SU-DHL-6 (cell line): Measurements from ENCODE around the gene ARHGAP1.

ENCODE experiments used
- H2AFZ ChIP-seq: fragments of 200-600 bp; sonication (generic); 2 replicates; pipeline ENCODE4 v1.6.1; 2014; ENCODE audit warnings: low read depth, mild to moderate bottlenecking, moderate library complexity, mixed read lengths, antibody characterized with exemption, low read length; ENCODE audit not compliant: severe bottlenecking
- H3F3A ChIP-seq: fragments of 200-600 bp; shearing (Covaris generic); 2 replicates; pipeline ENCODE4 v1.6.0; 2016; ENCODE audit warnings: antibody characterized with exemption, mild to moderate bottlenecking; ENCODE audit not compliant: insufficient read depth
- H3K27ac ChIP-seq: fragments of 200-600 bp; sonication (generic); 2 replicates; pipeline ENCODE4 v1.5.1; 2016; ENCODE audit warnings: low read depth, mild to moderate bottlenecking, low read length, moderate library complexity, mixed read lengths
- H3K27me3 ChIP-seq: fragments of 200-600 bp; sonication (generic), shearing (Covaris generic); 2 replicates; pipeline ENCODE4 v1.6.0; 2014; ENCODE audit warnings: mild to moderate bottlenecking, low read length
- H3K36me3 ChIP-seq: fragments of 200-600 bp; sonication (generic); 2 replicates; pipeline ENCODE4 v1.6.1; 2014; ENCODE audit warnings: mild to moderate bottlenecking, low read length, mixed read lengths
- H3K4me2 ChIP-seq: fragments of 300-600, 200-600 bp; shearing (Covaris generic), sonication (generic); 2 replicates; pipeline ENCODE4 v1.6.0; 2014; ENCODE audit warnings: low read length, low read depth, mild to moderate bottlenecking; ENCODE audit not compliant: poor library complexity, severe bottlenecking
- H3K4me3 ChIP-seq: fragments of 200-600 bp; sonication (generic); 2 replicates; pipeline ENCODE4 v1.5.1; 2014; ENCODE audit warnings: antibody characterized with exemption, low read length, mild to moderate bottlenecking, mixed read lengths; ENCODE audit not compliant: insufficient read depth, poor library complexity, severe bottlenecking
- H3K79me2 ChIP-seq: fragments of 200-600 bp; sonication (generic); 2 replicates; pipeline ENCODE4 v1.6.1; 2014; ENCODE audit warnings: mild to moderate bottlenecking, low read length, moderate library complexity; ENCODE audit not compliant: insufficient read depth
- H3K9ac ChIP-seq: fragments of 200-600 bp; sonication (generic); 2 replicates; pipeline ENCODE4 v1.7.0; 2014; ENCODE audit warnings: mild to moderate bottlenecking, low read length
- H3K9me2 ChIP-seq: fragments of 200-600 bp; sonication (generic); replicated peaks from 2 replicates; pipeline ENCODE4 v1.6.1; 2014; ENCODE audit warnings: low read length; ENCODE audit not compliant: insufficient read depth
- H3K9me3 ChIP-seq: fragments of 200-600 bp; sonication (generic); 2 replicates; pipeline ENCODE4 v1.6.1; 2014; ENCODE audit warnings: low read length, mixed read lengths; ENCODE audit not compliant: insufficient read depth
- H4K20me1 ChIP-seq: fragments of 200-600 bp; sonication (generic); 2 replicates; pipeline ENCODE4 v1.6.1; 2014; ENCODE audit warnings: low read depth, mild to moderate bottlenecking, antibody characterized with exemption, low read length, moderate library complexity, mixed read lengths
- EZH2phosphoT487 ChIP-seq: fragments of 200-600 bp; sonication (generic), shearing (Covaris generic); conservative IDR thresholded peaks from 2 replicates; pipeline ENCODE4 v1.6.1; 2018; ENCODE audit warnings: mild to moderate bottlenecking, antibody characterized with exemption, low read length, moderate library complexity, mixed read lengths
- TF ChIP-seq, protein P1 (sequence below): fragments of 200-600 bp; sonication (generic); IDR thresholded peaks from one replicate; pipeline ENCODE4 v1.5.1; 2017; ENCODE audit warnings: antibody characterized with exemption, mild to moderate bottlenecking, low read length, moderate library complexity; ENCODE audit not compliant: insufficient read depth, poor library complexity, severe bottlenecking

Gene ARHGAP1

DNA sequence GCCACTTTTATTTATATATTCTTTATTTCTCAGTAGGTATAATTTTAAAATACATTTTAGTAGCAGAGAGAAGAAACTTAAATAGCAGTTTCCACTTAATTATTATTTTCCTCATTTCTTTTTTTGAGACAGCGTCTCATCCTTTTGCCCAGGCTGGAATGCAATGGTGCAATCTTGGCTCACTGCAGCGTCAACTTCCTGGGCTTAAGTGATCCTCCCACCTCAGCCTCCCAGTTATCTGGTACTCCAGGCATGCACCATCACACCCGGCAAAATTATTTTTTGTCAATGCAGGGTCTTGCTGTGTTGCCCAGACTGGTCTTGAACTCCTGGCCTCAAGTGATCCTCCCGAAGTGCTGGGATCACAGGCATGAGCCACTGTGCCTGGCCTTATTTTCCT lies 44.8 kb downstream of the ARHGAP1 start:
- Histone ChIP-seq H3K4me2 (no peak overlapping the region), H4K20me1 (no peaks in the 10 kb centered on the region), H3K9me2 (no peaks in the 10 kb centered on the region), H3K36me3 (peaks cover 8% of the 10 kb centered on the region), H3K9me3 (no peaks in the 10 kb centered on the region), H3K9ac (no peak overlapping the region), H3K79me2 (no peaks in the 10 kb centered on the region), H3K4me3 (no peak overlapping the region), H3K27ac (no peak overlapping the region), H2AFZ (no peak overlapping the region), H3K27me3 (no peaks in the 10 kb centered on the region), H3F3A (no peaks in the 10 kb centered on the region)
- no peak for TF ChIP-seq EZH2phosphoT487
- TF ChIP-seq, protein P1, sequence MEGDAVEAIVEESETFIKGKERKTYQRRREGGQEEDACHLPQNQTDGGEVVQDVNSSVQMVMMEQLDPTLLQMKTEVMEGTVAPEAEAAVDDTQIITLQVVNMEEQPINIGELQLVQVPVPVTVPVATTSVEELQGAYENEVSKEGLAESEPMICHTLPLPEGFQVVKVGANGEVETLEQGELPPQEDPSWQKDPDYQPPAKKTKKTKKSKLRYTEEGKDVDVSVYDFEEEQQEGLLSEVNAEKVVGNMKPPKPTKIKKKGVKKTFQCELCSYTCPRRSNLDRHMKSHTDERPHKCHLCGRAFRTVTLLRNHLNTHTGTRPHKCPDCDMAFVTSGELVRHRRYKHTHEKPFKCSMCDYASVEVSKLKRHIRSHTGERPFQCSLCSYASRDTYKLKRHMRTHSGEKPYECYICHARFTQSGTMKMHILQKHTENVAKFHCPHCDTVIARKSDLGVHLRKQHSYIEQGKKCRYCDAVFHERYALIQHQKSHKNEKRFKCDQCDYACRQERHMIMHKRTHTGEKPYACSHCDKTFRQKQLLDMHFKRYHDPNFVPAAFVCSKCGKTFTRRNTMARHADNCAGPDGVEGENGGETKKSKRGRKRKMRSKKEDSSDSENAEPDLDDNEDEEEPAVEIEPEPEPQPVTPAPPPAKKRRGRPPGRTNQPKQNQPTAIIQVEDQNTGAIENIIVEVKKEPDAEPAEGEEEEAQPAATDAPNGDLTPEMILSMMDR, result no peak

DNA sequence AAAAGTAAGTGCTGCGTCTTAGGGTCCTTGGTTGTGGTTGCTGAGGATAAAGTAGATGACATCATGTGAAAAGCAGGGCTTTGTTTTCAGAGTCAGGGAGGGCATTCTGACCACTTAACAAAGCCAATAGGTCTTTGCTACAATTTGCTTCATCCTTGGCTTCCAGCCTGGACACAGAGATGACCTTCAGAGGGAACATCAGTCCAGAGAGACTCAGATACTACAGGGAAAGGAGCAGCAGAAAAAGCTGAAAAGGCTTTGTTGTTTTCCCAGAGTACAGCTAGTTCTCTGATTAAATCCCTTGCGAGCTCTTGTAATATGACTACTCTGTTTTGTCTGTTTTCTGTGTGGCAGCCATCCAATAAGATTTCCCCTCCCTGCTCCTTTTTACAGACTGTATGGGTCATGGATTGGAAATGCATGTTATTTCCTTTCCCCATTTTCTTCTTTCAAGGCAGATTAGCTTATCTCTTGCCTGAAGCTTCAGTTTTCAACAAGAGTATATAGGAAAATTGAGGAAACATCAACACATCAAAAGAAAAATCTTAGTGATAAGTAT lies 51.2 kb downstream of the ARHGAP1 start:
- Histone ChIP-seq H3K9me3 (no peaks in the 10 kb centered on the region), H3K36me3 (no peaks in the 10 kb centered on the region), H3K9me2 (no peaks in the 10 kb centered on the region), H3K4me3 (no peak overlapping the region), H4K20me1 (no peaks in the 10 kb centered on the region), H3F3A (no peaks in the 10 kb centered on the region), H3K79me2 (no peaks in the 10 kb centered on the region), H3K9ac (no peak overlapping the region), H3K27me3 (no peaks in the 10 kb centered on the region), H3K4me2 (no peak overlapping the region), H3K27ac (no peak overlapping the region), H2AFZ (no peak overlapping the region)
- TF ChIP-seq, protein P1, result no peak
- TF ChIP-seq EZH2phosphoT487, result no peak

DNA sequence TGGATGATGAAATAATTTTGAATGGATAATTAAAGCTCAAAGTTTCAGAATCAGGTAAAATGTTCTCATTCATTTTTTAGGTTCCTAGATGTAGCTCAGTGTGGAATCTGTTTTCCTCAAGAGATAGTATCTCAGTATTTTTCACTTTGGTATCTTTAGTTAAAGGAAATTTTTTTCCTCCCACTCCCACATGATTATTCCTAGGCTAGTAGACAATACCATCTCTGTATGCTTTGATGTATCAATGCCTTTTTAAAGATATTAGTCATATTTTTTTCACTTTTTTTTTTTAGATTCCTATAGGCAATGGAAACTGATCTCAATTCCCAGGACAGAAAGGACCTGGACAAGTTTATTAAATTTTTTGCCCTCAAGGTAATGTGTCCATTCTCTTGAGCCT lies 56.4 kb downstream of the ARHGAP1 start:
- Histone ChIP-seq H3F3A (no peaks in the 10 kb centered on the region), H3K27me3 (no peaks in the 10 kb centered on the region), H3K79me2 (no peaks in the 10 kb centered on the region), H2AFZ (no peak overlapping the region), H3K4me3 (no peak overlapping the region), H3K9me3 (no peaks in the 10 kb centered on the region), H4K20me1 (no peaks in the 10 kb centered on the region), H3K4me2 (no peak overlapping the region), H3K36me3 (no peaks in the 10 kb centered on the region), H3K9me2 (no peaks in the 10 kb centered on the region), H3K9ac (no peak overlapping the region), H3K27ac (no peak overlapping the region)
- TF ChIP-seq EZH2phosphoT487, result no peak
- TF ChIP-seq, protein P1, result no peak

DNA sequence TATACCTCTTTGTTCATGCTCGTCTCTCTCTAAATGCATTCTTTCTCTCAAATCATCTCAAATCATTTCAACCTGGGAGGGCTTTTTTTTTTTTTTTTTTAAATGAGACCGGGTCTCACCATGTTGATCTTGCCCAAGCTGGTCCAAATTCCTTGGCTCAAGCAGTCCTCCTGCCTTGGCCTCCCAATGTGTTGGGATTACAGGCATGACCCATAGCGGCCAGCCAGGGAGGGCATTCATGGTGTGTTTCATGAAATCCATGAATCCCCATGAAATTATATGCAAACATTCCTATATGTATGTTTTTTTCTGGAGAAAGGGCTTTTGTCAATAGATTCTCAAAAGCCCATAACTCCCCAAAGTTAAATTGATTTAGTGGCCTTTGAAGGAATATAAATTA lies 56.9 kb downstream of the ARHGAP1 start:
- Histone ChIP-seq H3K27ac (no peak overlapping the region), H2AFZ (no peak overlapping the region), H3K79me2 (no peaks in the 10 kb centered on the region), H3K9ac (no peak overlapping the region), H3K9me2 (no peaks in the 10 kb centered on the region), H3F3A (no peaks in the 10 kb centered on the region), H3K4me2 (no peak overlapping the region), H3K36me3 (no peaks in the 10 kb centered on the region), H3K27me3 (no peaks in the 10 kb centered on the region), H3K9me3 (no peaks in the 10 kb centered on the region), H3K4me3 (no peak overlapping the region), H4K20me1 (no peaks in the 10 kb centered on the region)
- TF ChIP-seq, protein P1, result no peak
- no peak for TF ChIP-seq EZH2phosphoT487
